Measurements from ENCODE around the gene PLAAT4.

Gene PLAAT4

GRCh38 chr11:63507511-63507910 lies 29.1 kb upstream of the PLAAT4 start:
- no peak for DNase-seq
- Histone ChIP-seq H3K27me3 (no peaks in the 10 kb centered on the region), H3K36me3 (no peaks in the 10 kb centered on the region), H3K4me3 (ENCODE audit: low read depth, low read length) (no peak overlapping the region), H3K4me1 (no peaks in the 10 kb centered on the region), H3K9me3 (no peaks in the 10 kb centered on the region)
- TF ChIP-seq, protein P1, sequence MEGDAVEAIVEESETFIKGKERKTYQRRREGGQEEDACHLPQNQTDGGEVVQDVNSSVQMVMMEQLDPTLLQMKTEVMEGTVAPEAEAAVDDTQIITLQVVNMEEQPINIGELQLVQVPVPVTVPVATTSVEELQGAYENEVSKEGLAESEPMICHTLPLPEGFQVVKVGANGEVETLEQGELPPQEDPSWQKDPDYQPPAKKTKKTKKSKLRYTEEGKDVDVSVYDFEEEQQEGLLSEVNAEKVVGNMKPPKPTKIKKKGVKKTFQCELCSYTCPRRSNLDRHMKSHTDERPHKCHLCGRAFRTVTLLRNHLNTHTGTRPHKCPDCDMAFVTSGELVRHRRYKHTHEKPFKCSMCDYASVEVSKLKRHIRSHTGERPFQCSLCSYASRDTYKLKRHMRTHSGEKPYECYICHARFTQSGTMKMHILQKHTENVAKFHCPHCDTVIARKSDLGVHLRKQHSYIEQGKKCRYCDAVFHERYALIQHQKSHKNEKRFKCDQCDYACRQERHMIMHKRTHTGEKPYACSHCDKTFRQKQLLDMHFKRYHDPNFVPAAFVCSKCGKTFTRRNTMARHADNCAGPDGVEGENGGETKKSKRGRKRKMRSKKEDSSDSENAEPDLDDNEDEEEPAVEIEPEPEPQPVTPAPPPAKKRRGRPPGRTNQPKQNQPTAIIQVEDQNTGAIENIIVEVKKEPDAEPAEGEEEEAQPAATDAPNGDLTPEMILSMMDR (IDR thresholded peaks at IDR 0.05; ENCODE audit: low read depth, low read length): no peak

GRCh38 chr11:63508009-63508408 lies 28.6 kb upstream of the PLAAT4 start:
- DNase-seq: peak; percentile 17

GRCh38 chr11:63508745-63509144 lies 27.9 kb upstream of the PLAAT4 start:
- Histone ChIP-seq H3K27me3 (no peaks in the 10 kb centered on the region), H3K4me3 (ENCODE audit: low read depth, low read length) (no peak overlapping the region), H3K4me1 (no peaks in the 10 kb centered on the region), H3K9me3 (no peaks in the 10 kb centered on the region), H3K36me3 (no peaks in the 10 kb centered on the region)
- DNase-seq: no peak
- TF ChIP-seq, protein P1 (IDR thresholded peaks at IDR 0.05; ENCODE audit: low read depth, low read length): no peak

More at GRCh38 chr11:63508009-63508408, 28.6 kb upstream of the PLAAT4 start:
- no peaks in the 10 kb centered on the region for H3K4me1 ChIP-seq
- H3K36me3 ChIP-seq: no peaks in the 10 kb centered on the region
- H3K9me3 ChIP-seq: no peaks in the 10 kb centered on the region
- TF ChIP-seq, protein P1 (IDR thresholded peaks at IDR 0.05; ENCODE audit: low read depth, low read length): peak; percentile 31
- no peak overlapping the region for H3K4me3 ChIP-seq (ENCODE audit: low read depth, low read length)
- no peaks in the 10 kb centered on the region for H3K27me3 ChIP-seq

DNA sequence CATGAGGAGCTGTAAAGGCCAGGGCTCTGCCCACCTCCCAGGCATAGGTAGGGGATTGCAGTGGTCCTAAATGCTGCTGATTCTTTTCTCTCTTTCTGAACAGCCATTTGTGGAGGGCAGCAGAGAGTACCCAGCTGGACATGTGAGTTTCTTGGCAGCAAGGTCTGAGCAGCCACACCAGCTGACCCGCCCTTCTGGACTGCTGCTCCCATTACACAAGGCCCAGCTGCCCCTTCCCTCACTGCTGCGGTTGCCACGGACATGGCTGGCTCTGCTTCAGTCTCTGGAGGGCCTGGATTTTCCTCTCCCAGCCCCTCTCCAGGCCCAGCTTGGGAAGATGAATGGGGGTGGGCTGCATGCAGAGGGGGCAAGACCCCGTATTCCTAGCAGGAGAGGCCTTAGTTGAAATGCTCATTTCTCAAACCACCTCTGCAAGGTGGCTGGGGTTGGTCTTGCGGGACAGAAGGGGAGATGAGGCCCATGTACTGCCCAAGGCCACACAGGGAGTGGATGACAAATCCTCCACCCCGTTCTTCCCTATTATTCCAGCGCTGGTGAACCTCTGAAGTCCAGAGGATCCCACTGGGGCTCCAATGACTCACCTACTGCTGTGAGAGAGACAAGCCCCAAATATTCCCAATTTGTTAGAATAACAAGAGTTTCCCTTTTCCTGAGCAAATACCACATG lies 26.1 kb upstream of the PLAAT4 start:
- DNase-seq: no peak
- TF ChIP-seq, protein P1 (IDR thresholded peaks at IDR 0.05; ENCODE audit: low read depth, low read length): no peak
- no peaks in the 10 kb centered on the region for H3K9me3 ChIP-seq
- H3K27me3 ChIP-seq: no peaks in the 10 kb centered on the region
- H3K36me3 ChIP-seq: no peaks in the 10 kb centered on the region
- no peaks in the 10 kb centered on the region for H3K4me1 ChIP-seq
- H3K4me3 ChIP-seq (ENCODE audit: low read depth, low read length): no peak overlapping the region

DNA sequence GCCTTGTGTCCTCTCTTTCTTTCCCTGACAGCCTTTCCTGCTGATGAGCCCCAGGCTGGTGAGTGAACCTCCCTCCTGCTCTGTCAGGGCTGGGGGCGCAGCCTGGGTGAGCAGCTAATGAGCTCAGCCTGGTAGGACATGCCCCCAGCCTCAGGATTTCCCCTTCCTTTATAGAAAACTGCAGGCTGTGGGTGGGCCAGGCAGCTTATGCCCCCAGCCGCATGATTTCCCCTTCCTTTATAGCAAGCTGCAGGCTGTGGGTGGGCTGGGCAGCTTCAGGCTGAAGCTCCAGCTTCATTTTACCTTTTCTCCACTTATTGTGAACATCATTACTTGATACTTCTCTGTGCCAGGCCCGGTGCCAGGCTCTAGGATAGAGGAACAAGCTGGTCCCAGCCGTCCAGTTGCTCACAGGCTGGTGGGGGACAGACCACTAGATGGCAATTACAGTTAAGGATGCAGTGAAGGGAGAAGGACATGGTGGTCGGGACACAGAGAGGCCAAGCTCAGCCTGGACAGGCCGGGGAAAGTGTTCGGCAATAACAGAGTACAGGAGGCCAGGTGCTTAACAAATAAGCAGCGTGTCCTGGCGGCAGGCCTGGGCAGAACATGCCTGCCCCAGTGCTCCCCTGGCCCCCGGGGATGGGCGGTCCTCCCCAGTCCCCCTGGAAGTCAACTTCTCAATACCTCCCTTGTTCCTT lies 25.4 kb upstream of the PLAAT4 start:
- Histone ChIP-seq H3K36me3 (no peaks in the 10 kb centered on the region), H3K4me3 (ENCODE audit: low read depth, low read length) (no peak overlapping the region), H3K9me3 (no peaks in the 10 kb centered on the region), H3K27me3 (no peaks in the 10 kb centered on the region), H3K4me1 (no peaks in the 10 kb centered on the region)
- TF ChIP-seq, protein P1 (IDR thresholded peaks at IDR 0.05; ENCODE audit: low read depth, low read length): no peak
- DNase-seq: no peak

- Histone ChIP-seq H3K36me3 (no peaks in the 10 kb centered on the region), H3K4me3 (ENCODE audit: low read depth, low read length) (no peak overlapping the region), H3K27me3 (no peaks in the 10 kb centered on the region), H3K4me1 (no peaks in the 10 kb centered on the region), H3K9me3 (no peaks in the 10 kb centered on the region)
- DNase-seq: no peak
- TF ChIP-seq, protein P1 (IDR thresholded peaks at IDR 0.05; ENCODE audit: low read depth, low read length): no peak
Observed at GRCh38 chr11:63512816-63513215, 23.8 kb upstream of the PLAAT4 start.

Measured in BE2C (cell line).